Medulla oblongata (tissue), 1 donor: ENCODE measurements around the gene ZNF148.

Source experiments
- DNase-seq: peaks from one replicate; pipeline ENCODE4 v3.0.0-alpha.2; 2015; ENCODE audit errors: extremely low spot score

The ZNF148 gene

DNA sequence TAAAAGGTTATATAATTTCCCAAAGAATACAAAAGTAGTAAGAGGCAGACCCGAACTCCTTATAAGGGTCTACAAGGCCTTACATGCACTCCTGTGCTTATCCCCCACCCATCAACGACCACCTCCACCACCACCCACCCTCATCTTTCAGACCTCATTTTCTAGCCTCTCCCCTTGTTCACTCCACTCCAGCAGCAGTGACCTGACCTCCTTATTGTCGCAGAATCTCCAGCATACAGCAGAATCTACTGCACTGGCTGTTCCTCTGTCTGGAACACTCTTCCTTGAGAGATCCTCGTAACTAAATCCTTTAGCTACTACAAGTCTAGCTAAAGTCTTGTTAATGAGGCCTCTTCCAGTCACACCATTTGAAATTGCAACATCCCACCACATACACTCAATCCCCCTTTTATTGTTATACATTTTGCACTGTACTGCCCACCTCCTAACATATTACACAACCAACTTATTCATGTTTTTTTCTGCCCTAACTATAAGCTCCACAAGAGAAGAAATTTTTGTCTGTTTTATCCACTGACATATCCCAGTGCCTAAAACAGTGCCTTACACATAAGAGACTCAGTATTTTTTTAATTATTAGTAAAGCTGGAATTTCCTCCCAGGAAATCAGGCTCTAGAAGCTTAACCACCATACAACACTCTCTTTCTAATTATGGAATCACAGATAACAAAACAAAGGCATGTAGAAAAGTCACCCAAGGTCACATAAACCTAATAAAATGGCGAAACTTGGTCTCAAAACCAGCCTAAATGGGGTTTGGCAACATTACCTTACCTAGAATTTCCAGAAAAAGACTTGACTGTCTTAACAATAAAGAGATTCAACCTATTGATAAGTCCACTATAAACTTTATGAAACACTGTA, 40.2 kb downstream of the ZNF148 start:
- no peak for DNase-seq

DNA sequence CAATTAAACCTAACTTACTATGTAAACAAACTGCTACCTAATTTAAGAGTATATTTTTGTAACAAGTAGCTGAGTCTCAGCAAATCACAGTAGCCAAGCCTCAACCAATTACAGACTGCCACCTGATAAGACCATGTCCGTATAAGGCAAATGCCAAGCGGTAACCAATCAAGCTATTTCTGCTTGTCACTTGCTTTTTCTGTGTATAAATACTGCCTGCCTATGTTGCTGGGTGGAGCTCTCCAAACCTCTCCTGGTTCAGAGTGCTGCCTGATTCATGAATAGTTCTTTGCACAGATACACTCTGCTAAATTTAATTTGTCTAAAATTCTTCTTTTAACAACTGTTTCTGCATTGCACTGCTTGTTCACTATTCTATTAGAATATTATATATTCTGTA, 42.6 kb downstream of the ZNF148 start:
- DNase-seq: no peak

DNA sequence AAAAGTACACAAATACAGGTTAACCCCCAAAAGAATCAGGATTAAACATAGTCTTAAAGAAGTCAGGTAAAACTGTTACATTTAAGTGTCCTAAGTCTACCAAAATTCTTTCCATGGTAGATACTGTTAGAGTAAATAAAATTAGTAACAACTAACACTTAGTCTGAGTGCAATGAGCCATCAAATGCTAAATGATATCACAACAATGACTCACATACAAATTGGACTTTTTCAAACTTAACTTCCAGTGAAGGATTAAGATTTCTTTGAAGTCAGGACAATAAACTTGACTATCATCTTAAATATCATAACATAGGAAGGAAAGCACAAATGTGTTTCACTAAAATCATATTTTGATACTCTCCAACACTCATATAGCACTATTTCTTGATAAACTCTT, 43.9 kb downstream of the ZNF148 start:
- DNase-seq: no peak

DNA sequence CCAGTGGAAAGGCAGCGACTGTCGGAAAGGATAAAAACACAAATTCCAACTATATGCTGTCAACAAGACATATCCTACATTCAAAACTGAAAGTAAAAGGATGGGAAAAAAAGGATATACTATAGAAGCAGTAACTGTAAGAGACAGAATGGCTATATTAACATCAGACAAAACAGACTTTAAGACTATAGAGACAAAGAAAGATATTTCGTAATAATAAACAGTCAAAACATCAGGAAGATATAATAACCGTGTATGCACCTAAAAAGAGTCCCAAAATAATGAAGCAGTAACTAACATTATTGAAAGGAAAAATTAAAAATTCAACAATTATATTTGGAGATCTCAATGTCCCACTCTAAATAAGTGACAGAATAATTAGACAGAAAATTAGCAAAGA, 48.2 kb downstream of the ZNF148 start:
- no peak for DNase-seq

DNA sequence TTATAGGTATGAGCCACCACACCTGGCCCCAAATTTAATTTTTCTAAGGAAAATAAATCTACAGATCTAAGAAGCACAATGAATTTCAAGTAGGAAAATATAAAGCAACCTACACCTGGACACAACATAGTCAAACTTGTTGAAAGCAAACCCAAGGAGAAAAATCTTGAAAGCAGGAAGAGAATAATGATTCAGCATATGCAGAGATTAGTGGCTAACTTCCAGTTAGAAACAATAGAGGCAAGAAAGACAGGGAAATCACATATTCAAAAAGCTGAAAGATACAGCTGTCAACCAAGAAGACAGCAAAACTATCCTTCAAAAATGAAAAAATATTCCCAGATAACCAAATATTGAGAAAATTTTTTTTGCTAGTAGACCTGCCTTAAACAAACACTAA, 49.4 kb downstream of the ZNF148 start:
- DNase-seq: no peak

DNA sequence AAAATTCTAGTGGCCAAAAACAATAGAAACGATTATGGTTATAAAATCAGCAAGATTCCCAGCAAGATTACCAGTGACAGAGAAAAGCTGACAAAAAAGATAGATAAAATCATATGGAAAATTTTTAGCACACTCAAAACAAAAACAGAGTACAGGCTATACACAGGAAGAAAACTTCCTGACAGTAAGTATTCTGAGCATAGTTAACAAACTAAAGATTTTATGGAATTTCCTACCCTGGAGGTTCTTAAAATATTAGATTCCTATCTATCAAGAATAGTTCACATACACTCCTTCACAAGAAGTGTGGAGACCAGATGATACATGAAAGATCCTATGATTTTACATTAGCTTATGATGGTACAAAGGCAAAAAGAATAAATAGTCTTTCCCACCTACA, 50.8 kb downstream of the ZNF148 start:
- no peak for DNase-seq

DNA sequence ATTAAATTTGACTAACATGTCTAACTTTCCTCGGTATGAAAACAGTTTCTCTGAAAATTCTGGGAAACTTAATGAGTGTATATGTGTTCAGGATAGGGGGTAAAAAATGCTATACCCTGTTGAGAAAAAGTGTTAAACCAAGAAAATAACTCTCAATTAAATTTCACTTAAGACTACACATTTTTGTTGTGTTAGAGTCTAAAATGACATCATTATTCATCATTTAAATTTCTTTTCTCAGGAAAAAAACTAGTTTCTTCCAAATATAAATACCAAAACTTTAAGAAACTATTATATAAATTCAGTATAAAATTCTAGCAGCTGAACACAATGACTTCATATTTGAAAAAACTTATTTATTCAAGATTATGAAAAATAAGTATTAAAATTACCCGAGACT, 52.2 kb downstream of the ZNF148 start:
- DNase-seq: no peak

DNA sequence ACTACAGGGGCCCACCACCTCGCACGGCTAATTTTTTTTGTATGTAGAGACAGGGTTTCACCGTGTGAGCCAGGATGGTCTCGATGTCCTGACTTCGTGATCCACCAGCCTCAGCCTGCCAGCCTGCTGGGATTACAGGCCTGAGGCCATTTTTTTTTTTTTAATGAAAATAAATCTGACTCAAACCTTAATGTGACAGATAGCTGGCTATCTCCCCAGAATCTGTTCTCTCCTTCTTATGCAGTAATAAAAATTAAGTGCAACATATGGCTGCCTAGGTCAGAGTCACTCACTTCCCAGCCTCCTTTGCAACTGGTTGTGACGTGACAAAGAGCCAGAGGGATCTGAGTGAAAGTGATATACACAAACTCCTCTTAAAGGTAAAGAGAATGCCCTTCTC, 53.0 kb downstream of the ZNF148 start:
- DNase-seq: no peak

DNA sequence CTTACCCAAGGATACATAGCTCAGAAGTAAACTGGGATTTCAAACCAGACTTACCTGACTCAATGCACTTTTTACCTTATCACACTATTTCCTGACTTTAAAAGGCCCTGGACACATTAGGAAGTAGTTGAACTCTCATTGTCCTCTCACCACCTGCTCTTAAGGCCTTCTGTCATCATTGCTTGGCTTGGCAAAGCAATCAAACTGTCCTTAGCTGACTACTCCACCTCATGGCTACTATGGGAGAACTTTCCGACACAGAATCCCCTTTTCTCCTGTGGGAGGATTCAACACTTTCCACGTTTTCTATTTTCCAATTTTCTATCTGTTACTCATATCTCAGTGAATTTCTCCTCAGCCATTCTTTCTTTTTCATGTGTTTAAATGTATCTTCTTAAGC, 55.4 kb downstream of the ZNF148 start:
- DNase-seq: no peak

DNA sequence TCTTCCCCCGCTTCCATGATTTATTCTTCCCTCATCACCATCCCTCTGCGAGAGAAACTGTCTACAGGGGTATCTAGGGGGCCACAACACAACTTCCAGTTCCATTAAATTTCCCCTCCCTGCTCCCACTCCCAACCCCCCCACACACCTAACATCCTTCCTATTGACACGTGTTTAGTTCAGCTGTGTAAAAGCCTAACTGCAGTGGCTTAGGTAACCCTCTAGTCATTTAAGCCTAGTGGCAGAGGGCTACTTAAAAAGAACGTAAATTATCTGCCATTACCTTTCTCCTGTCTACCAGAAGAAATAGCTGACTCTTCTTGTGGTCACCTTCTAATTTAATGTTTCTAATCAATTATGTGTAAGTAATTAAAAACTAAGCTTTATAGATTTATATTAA, 56.3 kb downstream of the ZNF148 start:
- DNase-seq: no peak

DNA sequence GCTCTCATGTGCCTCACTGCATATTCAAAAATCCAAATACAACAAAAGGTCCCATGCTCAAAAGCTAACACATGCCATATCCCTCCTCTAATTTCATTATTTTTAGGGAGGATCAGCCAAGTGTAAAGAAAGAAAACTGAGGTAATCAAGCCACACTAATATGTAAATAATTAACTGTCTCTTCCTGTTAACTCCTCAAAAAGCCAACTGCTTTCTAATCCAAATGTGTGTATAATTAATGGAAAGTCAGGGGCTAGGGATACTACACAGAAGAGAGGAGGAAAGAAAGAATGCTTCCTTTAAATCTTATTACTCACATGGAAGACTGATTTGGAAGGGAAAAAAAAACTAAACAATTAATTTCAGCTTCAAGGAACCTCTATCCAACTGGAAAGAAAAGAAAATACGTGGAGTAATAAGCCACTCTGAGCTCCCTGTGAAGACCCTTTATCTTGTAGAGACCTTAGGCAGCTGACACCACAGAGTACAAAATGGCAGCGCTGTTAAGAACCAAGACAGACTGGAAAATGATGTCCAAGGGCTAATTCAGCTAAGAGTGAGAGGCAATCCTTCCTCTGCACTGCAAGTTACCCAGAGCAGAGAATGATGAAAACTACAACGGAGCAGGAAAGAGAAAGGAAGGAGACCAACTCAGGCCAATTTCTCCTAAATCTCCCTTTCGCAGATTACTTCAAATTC, 56.8 kb downstream of the ZNF148 start:
- DNase-seq: no peak

DNA sequence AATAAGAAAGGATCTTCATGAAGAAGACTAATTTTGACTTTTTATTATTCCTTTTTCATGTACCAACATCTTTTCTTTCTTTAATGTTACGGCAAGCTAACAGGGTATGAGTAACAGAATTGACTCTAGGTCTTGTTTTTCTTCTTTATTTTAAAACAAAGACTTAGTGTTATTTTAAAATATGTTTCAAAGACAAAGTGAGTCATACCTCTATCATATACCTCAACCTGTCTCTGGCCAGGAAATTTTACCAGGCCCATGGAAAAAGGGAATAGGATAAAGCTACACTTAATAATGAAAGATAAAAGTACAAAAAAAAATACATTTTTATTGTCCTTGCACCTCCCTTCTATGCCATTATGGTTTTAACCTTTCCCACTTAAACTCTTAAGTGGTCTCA, 57.4 kb downstream of the ZNF148 start:
- no peak for DNase-seq

DNA sequence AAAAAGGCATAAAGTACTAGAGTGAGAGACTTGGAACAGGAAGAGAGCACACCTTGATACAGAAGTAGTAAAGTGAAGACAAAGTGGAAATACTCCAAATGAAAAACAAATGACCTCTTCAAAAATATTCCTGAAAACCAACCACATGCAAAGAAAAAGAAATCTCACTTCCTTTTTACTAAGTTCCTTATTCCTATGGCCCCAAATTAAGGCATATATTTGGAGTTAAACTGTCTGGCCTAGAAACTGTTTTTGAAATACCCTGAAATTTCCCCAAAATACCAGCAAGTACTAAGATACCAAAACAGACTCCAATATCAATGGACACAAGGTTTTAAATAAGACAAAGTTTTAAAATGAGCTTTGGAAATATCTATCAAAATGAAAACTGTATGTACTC, 58.2 kb downstream of the ZNF148 start:
- peak; percentile 12 for DNase-seq

DNA sequence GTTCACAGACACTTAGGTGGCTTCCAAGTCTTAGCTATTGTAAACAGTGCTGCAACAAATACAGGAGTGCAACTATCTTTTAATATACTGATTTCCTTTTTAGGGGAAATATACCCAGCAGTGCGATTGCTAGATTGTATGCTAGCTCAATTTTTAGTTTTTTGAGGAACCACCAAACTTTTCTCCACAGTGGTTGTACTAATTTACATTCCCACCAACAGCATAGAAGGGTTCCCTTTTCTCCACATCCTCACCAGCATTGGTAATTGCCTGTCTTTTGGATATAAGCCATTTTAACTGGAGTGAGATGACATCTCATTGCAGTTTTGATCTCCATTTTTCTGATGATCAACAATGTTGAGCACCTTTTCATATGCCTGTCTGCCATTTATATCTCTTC, 58.9 kb downstream of the ZNF148 start:
- DNase-seq: peak; percentile 5

DNA sequence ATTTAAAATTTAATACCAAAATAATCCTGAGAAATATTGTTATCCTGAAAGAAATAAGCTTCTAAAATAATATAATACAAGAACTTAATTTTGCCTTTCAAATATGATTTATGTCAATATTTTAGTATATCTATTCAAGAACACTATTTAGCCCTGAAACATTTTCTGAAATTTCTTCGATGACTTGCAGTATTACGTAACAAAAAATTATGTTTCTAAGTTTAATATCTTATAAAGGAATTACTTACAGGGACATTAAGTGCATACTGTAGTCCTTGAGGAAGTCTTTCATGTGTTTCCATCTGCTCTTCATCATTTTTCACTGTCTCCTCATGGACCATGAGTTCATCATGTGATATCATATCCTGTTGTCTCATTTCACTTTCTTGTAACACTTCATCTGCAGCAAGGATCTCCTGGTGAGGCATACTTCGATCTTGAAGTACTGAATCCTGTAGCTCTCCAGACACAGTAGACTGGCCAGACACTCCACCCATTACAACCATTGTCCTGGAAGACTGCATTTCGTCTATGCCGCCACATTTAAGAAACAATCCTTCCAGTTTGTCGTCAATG, 62.0 kb downstream of the ZNF148 start:
- no peak for DNase-seq

DNA sequence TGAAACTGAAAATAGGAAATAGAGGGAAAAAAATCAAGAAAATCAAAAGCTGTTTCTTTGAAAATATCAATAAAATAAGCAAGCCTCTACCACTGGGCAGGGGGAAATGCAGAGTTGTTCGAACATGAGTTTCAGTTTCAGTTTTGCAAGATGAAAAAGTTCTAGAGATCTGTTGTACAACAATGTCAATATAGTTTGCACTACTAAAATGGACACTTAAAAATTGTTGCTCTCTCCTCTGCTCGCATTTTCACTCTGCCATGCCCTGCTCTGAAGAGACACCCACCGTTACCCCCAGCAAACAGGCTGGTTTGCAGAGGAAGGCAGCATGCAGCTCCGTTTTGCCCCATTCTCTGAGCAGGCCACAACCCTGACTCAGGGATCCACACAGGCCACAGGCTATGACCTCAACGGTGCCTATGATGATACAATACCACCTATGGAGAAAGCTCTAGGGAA, 64.5 kb downstream of the ZNF148 start:
- DNase-seq: peak; percentile 2

DNA sequence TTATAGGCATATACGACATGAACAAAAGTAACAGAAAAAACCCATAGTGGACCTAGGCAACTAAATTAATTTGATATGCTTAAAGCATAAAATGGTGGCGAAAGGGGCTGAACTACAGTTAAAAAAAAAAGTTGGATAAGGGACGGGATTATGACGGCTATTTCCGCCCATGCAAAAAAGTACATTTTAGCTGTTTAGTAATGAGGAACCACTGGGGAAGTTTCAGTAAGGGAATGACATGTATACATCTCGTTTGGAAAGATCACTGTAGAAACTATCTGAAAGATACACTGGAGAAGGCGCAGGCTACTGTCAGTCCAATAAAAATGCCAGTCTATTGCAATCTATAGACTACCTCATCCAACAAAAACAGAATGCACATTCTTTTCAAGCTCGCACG, 65.6 kb downstream of the ZNF148 start:
- no peak for DNase-seq

DNA sequence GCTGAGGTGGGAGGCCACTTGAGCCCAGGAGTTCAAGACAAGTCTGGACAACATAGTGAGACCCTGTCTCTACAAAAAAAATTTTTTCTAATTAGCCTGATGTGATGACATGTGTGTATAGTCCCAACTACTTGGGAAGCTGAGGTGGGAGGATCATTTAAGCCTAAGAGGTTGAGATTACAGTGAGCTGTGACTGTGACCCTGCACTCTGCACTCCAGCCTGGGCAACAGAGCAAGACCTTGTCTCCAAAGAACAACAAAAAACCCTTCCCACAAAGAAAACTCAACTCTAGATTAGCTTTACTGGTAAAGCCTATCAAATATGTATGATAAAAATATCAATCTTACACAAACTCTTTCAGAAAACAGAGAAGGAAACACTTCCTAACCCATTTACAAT, 68.5 kb downstream of the ZNF148 start:
- DNase-seq: no peak

DNA sequence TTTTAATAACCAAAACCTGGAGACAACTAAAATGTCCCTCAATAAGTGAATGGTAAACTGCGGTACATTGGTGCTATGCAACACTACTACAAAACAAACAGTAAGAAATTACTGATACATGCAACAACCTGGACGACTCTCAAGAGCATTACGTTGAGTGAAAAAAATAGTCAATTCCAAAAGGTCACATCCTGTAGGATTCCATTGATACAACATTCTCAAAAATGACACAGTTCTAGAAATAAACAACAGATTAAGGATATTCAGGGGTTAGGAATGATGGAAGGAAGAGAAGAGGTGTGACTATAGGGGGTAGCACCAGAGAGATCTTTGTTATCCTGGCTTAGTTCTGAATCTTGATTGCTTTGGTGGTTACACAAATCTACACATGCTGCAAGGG, 72.2 kb downstream of the ZNF148 start:
- no peak for DNase-seq

DNA sequence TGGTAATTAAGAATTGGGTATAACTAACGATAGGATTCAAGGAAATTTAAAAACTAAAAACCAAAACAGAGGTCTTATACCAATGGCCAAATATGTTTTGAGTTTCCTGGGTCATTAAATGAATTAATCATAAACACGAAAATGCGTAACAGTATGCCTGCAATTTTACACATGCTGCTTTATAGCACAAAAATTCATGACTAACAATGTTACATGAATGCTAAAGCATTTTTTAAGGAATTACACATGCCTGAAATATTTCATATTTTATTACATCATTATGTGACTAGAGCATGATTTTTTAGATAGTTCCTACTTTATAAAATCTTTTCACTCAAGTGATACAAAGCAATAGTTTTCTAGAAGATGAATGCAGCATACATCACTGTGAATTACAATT, 74.7 kb downstream of the ZNF148 start:
- DNase-seq: no peak

DNA sequence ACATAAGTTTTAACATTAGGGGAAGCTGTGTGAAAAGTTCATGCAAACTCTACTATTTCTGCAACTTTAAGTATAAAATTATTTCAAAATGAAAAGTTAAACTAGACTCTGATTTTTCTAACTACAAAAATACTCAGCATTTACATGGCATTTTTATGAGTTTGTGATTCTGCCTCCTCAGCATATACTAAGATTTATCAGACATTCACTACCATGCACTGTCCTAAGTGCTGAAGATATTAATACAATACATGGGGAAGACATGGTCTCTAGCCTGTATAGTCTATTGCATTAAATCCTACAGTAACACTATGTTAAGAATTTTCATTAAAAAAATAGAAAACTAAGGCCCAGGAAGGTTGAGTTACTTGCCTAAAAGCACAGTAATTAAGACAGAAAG, 80.7 kb downstream of the ZNF148 start:
- DNase-seq: no peak

DNA sequence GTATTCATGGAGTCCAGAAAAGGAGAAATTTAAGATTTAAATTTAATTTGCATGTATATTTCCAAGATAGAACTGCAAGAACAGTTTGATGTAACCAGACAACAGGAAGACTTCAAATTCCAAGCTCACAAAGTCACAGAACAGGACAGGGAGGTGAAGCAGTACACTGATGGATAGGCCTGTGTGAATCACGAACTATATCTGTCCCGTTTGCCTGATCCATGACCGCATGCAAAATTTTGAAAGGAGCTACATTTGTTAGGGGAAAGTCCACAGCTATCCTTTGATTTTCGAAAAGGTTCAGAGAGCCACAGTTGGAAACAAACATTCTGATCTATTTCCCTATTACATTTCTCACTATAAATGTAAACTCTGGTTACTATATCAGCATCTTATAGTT, 83.1 kb downstream of the ZNF148 start:
- no peak for DNase-seq

DNA sequence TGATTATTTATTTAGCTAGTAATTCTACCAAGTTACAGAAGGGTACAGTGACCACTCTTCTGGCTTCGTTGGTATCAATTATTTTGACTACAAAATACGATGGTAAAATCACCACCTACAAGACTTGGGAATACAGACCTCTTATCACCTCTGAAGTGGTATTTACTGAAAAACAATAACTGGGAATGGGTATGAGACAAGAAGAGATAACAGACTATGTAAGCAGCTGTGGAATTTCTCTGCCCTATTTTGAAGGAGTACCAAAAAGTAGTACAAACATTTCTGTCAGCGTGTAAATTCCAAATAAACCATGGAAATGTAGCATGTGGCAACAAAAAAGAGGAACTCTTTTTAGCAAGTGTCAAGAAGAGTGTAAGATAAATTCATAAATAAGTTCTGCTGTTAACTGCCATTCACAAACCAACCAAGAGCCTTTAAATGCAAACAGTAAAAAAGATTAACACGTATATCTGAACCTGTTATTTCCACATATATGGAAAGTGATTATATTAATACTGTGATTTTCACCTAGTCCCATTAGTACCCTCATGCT, 85.6 kb downstream of the ZNF148 start:
- no peak for DNase-seq
